Measurements from ENCODE around the gene PPP1R1C.

Gene PPP1R1C

DNA sequence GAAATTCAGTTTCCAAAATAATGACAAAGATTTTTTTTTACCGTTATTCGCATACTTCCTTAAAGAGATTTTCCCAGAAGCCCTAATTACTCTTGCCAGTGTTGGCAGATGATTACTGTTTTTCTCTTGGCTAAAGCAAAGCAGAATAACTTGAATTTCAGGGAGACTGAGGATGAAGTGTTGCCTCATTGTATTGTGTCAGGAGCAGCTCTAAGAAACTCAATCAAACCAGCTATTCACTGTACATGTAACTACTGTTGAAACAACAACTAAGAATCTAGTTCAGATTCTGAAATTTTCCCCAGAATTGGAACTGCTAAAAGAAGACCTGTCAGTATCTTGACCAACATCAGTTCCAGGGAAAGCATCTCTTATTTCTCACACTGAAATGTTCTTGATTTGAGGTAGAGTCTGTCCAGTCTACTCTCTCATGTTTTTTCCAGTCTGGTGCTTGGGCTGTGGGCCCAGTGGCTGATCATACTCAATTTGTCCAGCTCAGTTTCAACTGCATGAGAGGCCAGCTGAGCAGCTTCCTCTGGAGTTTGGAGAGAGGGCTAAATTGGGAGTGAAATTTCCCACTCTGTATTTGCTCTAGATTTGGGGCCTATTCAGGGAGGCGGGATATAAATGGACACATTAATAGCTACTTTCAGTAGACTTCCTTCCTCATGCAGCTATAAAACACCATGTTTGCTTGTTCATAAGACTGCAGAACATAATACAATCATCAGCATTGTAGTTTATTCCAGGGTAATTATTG is 78.5 kb downstream of the PPP1R1C start:
- no peak for DNase-seq (ENCODE audit: low spot score)

DNA sequence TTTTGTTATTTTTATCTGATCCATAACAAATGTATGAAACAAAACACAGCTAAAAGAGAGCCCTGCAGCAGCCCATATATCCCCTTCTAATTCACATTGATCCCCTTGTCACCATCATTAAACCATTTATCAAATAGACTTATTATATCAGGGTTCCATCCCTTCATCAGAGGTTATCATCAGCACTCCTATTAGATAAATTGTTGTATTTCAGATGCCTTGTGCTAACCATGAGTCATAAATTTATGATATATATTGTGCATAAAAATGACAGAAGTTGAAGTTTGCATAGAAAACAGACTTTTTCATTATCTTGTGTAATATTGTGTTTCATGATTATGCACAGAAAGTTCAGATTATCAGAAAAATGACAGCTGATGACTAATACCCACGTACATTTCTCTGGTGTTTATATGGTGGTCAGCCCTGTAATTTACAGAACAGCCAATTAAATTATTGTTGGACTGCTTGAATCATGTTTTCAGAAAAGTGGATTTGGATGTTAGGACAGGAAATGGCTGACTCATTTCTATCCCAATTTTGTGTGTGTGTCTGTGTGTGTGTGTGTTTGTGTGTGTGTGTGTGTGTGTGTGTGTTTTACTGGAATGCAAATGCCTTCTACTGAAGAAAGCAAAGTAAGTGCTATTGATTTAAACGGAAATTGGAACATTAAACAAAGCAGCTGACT is 80.9 kb downstream of the PPP1R1C start:
- DNase-seq (ENCODE audit: low spot score) = no peak

DNA sequence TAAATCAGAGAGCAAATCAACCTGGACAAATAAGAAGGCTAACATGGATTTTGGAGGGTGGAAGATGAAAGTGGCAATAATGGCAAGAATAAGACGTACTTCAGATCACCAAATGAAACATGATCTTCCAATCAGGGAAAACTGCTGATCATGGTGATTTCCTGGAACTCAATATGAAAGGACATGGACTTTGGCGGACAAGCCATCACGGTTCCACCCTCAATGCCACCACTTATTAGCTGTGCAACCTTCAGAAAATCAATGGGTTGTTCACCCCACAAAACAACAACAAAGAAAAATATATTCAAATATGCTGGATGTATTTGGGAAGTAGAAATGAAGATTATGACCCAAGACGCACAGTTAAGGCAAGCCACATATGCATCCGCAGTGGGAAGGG is 81.7 kb downstream of the PPP1R1C start:
- no peak for DNase-seq (ENCODE audit: low spot score)

DNA sequence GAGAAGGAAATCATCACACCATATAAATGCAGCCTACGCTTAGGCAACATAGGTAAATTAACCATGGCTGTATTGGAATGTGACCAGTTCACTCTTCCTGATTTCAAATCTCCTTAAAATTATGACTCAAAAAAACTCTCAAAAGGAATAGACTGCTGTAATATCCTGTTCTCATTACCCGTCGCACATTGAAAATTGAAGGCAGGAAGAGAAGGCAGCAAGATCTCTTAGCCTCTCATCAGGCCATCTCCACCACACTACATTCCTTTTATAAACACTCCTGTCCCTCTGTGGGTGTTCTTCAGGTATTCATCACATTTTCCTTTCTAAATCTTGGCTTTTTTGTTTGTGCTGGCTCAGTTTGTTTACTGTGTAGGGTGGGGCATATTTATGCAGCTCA is 83.2 kb downstream of the PPP1R1C start:
- DNase-seq (ENCODE audit: low spot score) = no peak

DNA sequence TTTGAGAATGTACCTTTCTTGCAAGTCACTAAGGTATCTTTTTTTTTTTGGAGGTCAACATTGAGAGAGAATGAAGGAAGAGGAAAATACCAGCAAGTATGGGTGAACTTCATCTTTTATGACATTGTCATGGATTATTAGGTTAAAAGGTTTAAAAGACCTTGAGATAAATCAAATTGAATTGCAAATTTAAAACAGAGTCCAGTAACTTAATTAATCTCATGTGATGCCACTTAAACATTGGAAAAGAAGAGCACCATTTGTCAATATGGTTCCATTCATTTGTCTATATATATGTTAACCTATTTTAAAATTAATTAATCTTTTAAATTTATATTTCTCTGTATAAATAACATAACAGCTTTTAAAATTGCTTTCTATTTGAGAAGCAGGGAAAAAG is 83.8 kb downstream of the PPP1R1C start:
- DNase-seq (ENCODE audit: low spot score) = no peak

DNA sequence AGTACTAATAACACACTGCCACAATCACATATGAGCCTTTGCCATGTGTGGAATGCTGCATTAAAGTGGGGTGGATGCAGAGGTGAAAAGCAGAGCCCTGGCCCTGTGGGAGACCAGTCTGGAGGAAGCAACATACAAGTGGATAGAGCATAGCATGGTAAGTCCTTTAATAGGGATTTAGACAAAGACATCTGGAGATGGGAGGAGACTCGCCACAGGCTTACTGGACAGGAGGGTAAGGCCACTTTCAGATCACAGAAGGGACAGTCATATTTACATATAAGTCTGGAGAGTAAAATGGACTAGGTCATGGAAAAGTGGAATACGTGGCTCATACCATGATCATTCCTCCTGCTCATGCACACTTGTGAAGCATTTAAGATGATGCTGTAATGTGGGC is 84.3 kb downstream of the PPP1R1C start:
- no peak for DNase-seq (ENCODE audit: low spot score)

DNA sequence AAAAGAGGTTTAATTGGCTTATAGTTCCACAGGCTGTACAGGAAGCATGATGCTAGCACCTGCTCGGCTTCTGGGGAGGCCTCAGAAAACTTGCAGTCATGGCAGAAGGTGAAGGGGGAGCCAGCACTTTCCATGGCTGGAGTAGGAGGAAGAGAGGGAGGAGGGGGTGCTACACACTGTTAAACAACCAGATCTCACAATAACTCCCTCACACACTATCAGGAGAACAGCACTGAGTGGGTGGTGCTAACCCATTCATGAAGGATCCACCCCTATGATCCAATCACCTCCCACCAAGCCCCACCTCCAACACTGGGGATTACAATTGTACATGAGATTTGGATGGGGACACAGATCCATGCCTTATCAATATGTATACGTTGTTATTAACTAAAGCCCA is 85.1 kb downstream of the PPP1R1C start:
- DNase-seq (ENCODE audit: low spot score) = no peak

DNA sequence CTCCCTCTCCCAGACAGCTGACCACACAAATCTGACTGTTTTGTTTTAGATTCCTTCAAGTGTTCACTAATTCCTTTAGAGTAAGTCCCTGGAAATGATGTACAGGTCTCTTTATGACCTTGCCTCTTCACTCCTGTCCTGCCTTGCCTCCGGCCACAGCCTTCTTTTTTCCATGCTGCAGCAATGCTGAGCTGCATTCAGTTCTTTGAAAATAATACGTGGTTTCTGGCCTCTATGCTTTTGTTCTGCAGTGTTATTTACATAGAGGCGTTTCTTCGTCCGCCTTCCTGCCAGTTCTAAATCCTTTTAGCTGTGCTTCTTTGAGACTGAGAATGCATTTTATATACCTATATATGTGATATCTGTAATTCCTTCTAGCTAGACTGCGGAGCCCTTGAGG is 87.2 kb downstream of the PPP1R1C start:
- no peak for DNase-seq (ENCODE audit: low spot score)

DNA sequence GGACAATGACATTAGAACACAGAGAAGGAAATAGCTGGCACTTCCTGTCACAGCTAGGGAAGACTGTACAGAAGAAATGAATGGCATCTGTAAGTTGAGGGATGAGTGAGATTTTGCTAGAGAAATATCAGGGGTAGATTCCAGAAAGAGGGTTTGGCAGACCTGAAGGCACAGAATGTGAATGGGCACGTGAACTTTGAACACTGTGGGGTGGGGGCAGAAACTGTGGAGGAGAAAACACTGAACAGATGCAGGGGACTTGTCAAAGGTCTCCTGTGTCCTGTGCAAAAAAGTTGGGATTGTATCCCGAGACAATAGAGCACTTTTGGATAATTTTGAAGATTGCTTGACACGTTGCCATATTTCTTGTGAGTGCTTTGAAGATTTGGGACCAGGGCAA is 88.0 kb downstream of the PPP1R1C start:
- DNase-seq (ENCODE audit: low spot score) = no peak

DNA sequence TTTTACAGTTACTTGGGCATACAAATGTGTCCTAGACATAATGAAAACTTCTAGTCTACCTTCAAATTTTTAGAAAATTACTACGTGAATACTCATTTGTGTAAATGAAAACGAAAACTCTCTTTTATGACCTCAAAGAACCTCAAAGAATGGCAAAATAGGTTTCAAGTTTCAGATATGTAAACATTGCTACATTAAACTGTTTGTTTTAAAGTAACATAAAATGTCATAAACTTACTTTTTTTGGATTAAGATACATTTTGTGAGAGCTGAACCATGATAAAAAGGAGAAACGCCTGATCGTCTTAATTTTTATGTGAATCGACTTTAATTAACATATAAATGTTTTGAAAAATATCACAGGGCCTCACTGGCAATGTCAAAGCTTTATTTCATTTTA is 91.4 kb downstream of the PPP1R1C start:
- DNase-seq (ENCODE audit: low spot score) = no peak

DNA sequence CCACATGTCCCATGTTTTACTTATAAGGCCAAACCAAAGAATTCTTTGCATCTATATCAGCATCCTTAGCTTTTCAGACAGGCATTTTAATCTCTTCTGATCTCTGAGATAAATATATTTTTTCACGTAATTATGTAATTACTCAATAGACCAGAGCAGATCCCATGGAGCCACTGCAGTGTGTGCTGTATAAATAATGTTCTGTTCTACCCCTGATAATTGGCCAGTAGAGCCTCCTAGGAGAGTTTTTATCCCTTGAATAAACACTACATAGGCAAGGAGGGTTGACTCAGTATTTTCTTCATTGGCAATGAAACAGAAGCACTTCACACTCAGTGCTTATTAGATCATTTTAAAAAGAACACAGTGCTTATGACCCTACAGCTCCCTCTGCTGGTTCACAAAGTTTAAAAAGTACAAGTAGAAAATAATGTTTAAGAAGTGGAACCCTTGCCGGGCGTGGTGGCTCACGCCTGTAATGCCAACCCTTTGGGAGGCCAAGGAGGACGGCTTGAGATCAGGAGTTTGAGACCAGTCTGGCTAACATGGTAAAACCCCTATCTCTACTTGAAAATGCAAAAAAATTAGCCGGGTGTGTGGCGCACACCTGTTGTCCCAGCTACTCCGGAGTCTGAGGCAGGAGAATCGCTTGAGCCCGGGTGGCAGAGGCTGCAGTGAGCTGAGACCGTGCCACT is 91.9 kb downstream of the PPP1R1C start:
- peak; percentile 20 for DNase-seq (ENCODE audit: low spot score)

DNA sequence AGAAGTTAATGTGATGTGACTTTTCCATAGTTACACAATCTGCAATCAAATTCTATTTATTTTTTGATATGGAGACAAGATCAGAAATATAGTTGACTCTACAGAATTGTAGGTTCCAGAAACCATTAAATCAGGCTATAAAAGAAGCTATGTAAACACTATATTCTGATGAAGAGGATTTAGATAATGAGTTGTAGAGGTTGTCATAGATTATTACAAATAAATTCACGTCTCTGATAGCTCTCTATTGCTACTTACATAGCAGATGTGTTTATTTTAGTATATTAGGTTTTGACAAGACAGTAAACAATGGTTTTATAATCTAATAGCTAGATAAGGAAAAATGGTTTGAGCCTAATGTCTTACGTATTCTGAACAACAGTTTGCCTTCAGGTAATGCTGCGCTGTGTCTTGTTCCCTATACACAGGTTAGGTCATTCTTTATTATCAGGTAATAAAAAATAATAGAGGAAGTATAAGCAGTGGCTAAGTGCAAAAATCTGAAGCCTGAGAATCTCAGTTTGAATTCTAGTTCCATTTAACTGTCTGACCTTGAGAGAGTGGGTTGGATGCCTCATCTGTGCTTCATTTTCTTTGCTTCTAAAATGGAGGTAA is 93.4 kb downstream of the PPP1R1C start:
- no peak for DNase-seq (ENCODE audit: low spot score)

DNA sequence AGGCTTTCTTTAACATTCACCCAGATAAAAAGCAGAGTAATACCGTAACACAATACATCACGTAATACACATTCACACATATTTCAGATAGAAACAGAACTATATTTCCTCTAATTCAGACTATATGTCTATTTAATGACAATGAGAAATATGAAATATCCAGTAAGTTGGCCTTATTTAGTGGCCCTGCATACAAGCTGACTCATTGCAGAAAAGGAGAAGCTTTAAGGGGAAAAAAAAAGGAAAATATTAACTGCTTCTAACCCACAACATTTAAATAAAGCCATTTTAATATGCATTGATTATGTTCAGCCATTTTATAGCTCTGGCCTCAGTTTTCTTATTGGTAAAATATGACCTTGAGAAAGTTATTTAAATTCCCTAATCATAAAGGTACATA is 94.8 kb downstream of the PPP1R1C start:
- DNase-seq (ENCODE audit: low spot score) = no peak

DNA sequence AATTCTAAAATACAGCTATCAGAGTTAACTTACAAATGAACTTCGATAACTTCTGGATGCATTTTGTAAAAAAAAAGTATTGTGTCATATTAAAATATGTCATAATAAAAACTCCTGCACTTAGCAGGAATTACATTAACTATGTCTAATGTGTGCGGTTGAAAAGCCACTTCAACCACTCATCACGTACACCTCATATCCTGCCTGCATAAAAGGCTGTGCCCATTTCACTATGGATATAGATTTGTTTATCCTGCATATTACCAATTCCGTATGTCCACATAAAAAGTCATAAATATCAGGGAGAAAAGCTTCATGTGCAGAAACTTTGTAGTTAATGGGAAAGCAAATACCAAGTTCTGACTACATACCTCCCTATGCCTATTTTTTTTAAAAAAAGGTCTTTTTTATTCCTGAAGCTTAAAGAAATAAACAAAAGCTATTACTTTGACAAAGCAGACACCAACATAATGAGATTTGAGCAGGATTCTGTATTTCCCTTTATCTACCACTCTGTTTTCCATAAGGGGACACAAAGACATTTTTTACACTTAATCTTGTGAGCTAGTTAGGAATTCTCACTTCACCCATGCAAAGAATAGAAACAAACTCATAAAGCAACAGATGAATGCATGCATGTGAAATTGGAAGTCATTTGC is 96.1 kb downstream of the PPP1R1C start:
- DNase-seq (ENCODE audit: low spot score) = no peak

DNA sequence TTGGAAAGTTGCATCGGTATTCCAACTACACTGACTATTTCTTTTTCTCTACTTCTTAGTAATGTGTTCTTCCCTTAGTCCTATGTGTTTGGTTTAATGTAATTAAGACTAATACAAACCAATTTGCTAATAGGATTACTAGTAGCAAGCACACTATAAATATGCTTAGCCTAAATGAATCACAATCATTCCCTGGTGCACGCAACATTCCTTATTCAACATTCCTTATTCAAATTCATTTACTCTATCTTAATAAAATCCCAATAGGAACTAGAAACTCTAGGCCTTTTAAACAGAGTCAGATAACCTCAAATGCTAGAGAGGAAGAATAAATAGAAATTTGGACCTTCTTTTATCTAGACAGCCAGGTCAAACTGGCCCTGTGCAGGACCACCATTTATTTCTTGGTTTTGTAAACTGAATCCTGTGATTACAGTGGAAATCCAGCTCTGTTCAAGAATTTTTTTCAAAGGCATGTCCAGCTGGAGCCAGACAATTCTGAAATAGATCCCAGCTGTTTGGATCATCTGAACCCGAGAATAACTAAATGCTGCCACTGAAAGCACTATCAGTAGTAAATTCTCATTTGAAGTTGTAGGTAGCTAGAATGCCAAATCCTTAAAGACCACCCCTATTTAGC is 103.1 kb downstream of the PPP1R1C start:
- no peak for DNase-seq (ENCODE audit: low spot score)

DNA sequence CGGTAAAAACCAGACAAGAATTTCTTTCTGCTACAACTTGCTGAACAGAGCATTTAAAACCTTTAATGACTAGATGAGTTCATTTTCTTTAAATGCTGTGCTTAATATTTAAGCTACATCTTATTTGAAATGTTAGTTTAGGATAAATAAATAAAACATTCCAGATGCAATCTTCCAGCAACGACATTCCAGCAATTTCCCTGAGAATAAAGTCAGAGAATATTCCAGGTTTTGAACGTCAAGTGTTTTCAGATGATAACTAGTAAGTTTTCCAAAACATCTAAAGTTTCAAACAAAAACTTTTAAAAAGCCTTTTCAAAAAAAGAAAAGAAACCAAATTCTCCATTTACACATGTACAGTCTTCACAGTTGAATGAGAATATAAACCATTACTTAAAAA is 104.8 kb downstream of the PPP1R1C start:
- DNase-seq (ENCODE audit: low spot score) = no peak

DNA sequence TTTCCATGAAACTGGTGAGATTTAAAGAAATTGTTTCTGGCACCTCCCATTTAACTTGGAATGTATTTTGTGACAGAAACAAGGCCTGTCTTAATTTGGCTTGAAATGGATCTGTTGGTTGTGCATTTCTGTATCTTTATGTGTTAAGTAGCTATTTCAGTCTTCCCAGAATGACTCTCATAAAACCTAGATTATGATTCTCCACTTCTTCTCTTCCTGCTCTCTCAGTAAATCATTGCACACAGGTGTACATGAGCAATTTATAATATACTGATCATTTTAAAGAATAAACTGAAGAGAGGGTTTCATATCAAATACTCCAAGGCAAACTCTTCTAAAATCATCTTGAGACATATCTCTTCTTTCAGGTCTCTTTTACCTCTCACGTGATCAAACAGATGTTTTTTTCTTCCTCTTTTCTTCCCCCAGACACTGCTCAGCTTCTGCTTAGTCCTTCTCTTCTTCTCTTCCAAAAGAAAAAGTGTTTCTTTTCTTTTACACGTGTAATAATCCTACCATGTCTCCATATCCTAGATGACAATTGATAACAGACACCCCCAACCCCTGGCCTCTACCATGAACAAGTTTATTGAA is 112.0 kb downstream of the PPP1R1C start:
- no peak for DNase-seq (ENCODE audit: low spot score)

DNA sequence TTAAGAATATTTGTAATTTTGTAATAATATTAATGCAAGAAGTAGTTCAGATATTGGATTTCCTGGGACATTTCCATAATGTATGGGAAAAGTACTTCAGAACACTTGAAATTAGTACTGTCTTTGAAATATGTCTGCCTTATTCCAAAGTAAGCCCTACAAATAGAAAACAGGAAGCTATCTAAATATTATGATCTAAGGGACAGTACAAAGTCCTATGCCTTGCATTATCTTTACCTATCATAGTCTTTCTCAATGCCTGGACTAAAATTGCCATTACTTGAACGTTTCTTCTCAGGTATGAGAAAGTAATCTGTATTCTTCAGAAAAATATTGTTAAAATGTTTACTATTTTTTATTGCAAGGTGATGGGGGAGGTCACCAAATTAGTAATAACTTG is 113.0 kb downstream of the PPP1R1C start:
- no peak for DNase-seq (ENCODE audit: low spot score)

DNA sequence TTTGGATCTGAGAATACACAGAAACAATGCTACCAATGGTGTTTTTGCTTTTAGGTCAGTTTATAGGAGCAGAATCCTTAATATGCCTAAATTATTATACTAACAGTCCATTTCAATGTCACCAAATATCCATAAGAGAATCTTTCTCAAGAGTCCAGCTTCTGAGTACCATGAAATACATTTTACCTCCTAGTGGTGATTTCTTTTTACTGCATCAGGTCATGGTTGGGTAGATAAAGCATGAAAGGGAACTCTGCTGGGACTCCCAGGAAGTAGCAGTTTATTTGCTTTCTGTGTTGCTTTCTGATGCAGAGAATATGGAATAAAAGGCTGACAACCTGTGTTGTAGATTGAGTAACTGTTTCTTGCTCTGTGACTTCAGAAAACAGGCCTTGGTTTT is 115.6 kb downstream of the PPP1R1C start:
- DNase-seq (ENCODE audit: low spot score) = peak; percentile 10

DNA sequence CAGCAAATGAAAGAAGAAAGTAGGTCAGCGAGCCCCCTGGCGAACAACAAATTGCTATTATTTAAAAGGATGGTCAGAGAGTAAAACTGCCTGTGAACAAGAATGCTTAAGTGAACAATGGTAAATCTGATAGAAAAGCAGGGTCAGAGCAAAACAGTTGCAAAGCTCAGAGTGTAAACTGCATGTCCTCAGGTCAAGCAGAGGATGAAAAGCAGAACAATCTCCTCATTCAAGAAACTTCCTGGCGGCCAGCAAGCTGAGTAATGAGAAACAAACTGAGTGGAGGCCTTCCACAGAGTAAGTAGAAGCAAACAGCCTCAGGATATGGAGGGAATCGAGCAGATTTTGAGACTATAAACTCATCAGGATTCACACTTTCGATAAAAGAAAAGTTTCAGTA is 117.9 kb downstream of the PPP1R1C start:
- DNase-seq (ENCODE audit: low spot score) = no peak

DNA sequence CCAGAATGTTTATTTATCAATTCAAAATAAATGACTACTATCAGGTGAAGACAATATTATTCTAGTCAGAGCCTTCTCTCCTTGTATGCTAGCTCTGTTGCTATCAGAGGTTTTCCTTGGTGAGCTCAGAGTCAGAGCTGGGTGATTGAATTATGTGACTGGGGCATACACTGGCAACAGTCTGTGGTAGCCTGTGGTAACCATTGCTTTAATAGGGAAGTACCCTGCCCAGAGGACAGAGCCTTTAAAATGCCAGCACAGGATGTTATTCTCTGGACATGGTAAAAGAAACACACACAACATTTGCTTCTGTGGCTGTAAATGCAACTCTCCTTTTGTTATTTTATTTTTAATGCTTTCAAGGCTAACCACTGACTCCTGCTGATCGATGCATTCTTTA is 124.7 kb downstream of the PPP1R1C start:
- DNase-seq (ENCODE audit: low spot score) = no peak
